GM12878 (cell line): Measurements from ENCODE around the gene REV3L. TPM values are rescaled to one million over a fixed set of nuclear protein-coding genes. Genes with fewer than 3 reads are reported as not detected.
A peak's percentile ranks its signal among the peaks of the same experiment; 100 is the strongest.

ENCODE experiments used
- ATAC-seq: fragments of 200-7000 bp; cut with Tn5 transposase; 3 replicates; pipeline ENCODE4 v1.9.1; 2020; ENCODE audit warnings: mild to moderate bottlenecking, moderate library complexity
- BruUV-seq: library from RNA; stranded (reverse); fragments of 400-500 nt; replicated peaks from 2 replicates; lab custom pipeline; 2021; lab: Mats Ljungman, UMichigan
- CTCF ChIA-PET: fragments of 300-600 bp; sonication (Branson Sonifier 250); formaldehyde crosslinking; extraction: SDS; loops from one replicate; lab custom pipeline; 2021; ENCODE audit warnings: inconsistent platforms; lab: Yijun Ruan, JAX
- POLR2A ChIA-PET: fragments of 350-600 bp; formaldehyde crosslinking; extraction: SDS; loops from one replicate; lab custom pipeline; 2021; ENCODE audit warnings: inconsistent platforms; lab: Charles Lee
- RAD21 ChIA-PET: fragments of 300-600 bp; sonication (Branson Sonifier 250); formaldehyde crosslinking; loops from one replicate; lab custom pipeline; 2023; ENCODE audit warnings: antibody characterized with exemption; ENCODE audit not compliant: unreplicated experiment; lab: Charles Lee
- SMC1A ChIA-PET: fragments of 300-600 bp; sonication (Branson Sonifier 250); formaldehyde crosslinking; loops from one replicate; lab custom pipeline; 2023; ENCODE audit not compliant: unreplicated experiment, uncharacterized antibody; lab: Charles Lee
- DNase-seq: peaks from one replicate; pipeline ENCODE4 v3.0.0-alpha.2; 2011; ENCODE audit warnings: low read depth, low spot score
- FAIRE-seq: peaks from 3 replicates; lab custom pipeline; 2011; peaks lifted over from hg19 to GRCh38; lab: Jason Lieb, UNC
- H2AFZ ChIP-seq: 2 replicates; pipeline ENCODE4 v1.6.0; 2011; ENCODE audit warnings: low read depth, low read length, control low read depth; ENCODE audit not compliant: control insufficient read depth
- H3K27ac ChIP-seq: 2 replicates; pipeline ENCODE4 v1.5.1; 2011; ENCODE audit warnings: control low read depth; ENCODE audit not compliant: control insufficient read depth, insufficient read depth
- H3K27me3 ChIP-seq, 2 experiments: replicated peaks in 1 of 2; 2 replicates each; pipeline versions ENCODE4 v1.6.0 to v1.6.1; 2011; ENCODE audit warnings: low read length in 1 of 2; ENCODE audit not compliant: control insufficient read depth in 2 of 2, insufficient read depth in 2 of 2
- H3K36me3 ChIP-seq, 2 experiments: 2 replicates each; pipeline ENCODE4 v1.5.1; 2011; ENCODE audit warnings: low read length in 1 of 2; ENCODE audit not compliant: control insufficient read depth in 2 of 2, insufficient read depth in 2 of 2
- H3K4me1 ChIP-seq: 2 replicates; pipeline ENCODE4 v1.6.1; 2011; ENCODE audit warnings: mild to moderate bottlenecking, low read length, moderate library complexity, mixed read lengths; ENCODE audit not compliant: control insufficient read depth, insufficient read depth
- H3K4me2 ChIP-seq: 2 replicates; pipeline ENCODE4 v1.6.0; 2011; ENCODE audit warnings: control low read depth; ENCODE audit not compliant: control insufficient read depth, insufficient read depth
- H3K4me3 ChIP-seq: fragments of 200-600 bp; sonication (generic); 2 replicates; pipeline ENCODE4 v1.5.1; 2016
- H3K79me2 ChIP-seq: 2 replicates; pipeline ENCODE4 v1.6.0; 2011; ENCODE audit warnings: low read length; ENCODE audit not compliant: control insufficient read depth, insufficient read depth
- H3K9ac ChIP-seq: 2 replicates; pipeline ENCODE4 v1.8.0; 2011; ENCODE audit warnings: low read length, control low read depth, mixed read lengths; ENCODE audit not compliant: control insufficient read depth, insufficient read depth
- H3K9me3 ChIP-seq: replicated peaks from 3 replicates; pipeline ENCODE4 v1.5.1; 2011; ENCODE audit warnings: mild to moderate bottlenecking, low read length; ENCODE audit not compliant: control insufficient read depth, insufficient read depth
- H4K20me1 ChIP-seq: 2 replicates; pipeline ENCODE4 v1.6.0; 2011; ENCODE audit not compliant: control insufficient read depth, insufficient read depth
- BCLAF1 ChIP-seq: fragments of 450-650 bp; IDR thresholded peaks from 2 replicates; pipeline ENCODE4 v1.6.1; 2017; ENCODE audit warnings: antibody characterized with exemption, mild to moderate bottlenecking, moderate library complexity
- CBX3 ChIP-seq: fragments of 200-600 bp; sonication (generic); IDR thresholded peaks from 2 replicates; pipeline ENCODE4 v1.6.1; 2016; ENCODE audit warnings: low read depth, borderline replicate concordance
- ETV6 ChIP-seq, 2 experiments: fragments of 450-650 bp in 1 of 2; IDR thresholded peaks in 1 of 2; conservative IDR thresholded peaks in 1 of 2; 2 replicates each; pipeline ENCODE4 v1.6.1; 2014; ENCODE audit warnings: antibody characterized with exemption in 1 of 2, borderline replicate concordance in 1 of 2, low read depth in 1 of 2, mild to moderate bottlenecking in 1 of 2, moderate library complexity in 1 of 2
- FOS ChIP-seq: IDR thresholded peaks from 3 replicates; pipeline ENCODE4 v1.6.1; 2011; ENCODE audit warnings: borderline replicate concordance; ENCODE audit not compliant: insufficient read length; ENCODE audit errors: extremely low read depth
- IKZF1 ChIP-seq: fragments of 450-650 bp; conservative IDR thresholded peaks from 2 replicates; pipeline ENCODE4 v1.6.1; 2017; ENCODE audit warnings: antibody characterized with exemption, mild to moderate bottlenecking
- JUND ChIP-seq: IDR thresholded peaks from 2 replicates; pipeline ENCODE4 v1.6.1; 2012; ENCODE audit warnings: low read depth, mild to moderate bottlenecking, low read length, improper control_type of control experiment, moderate library complexity
- MEF2B ChIP-seq: fragments of 450-650 bp; IDR thresholded peaks from 2 replicates; pipeline ENCODE4 v1.6.1; 2018; ENCODE audit warnings: mild to moderate bottlenecking, moderate library complexity; ENCODE audit not compliant: partially characterized antibody, poor library complexity, severe bottlenecking
- MYB ChIP-seq: fragments of 150-350 bp; IDR thresholded peaks from 2 replicates; pipeline ENCODE4 v1.6.1; 2014; ENCODE audit warnings: mild to moderate bottlenecking, low read depth, low read length, borderline replicate concordance
- RELA ChIP-seq: fragments of 450-650 bp; IDR thresholded peaks from 2 replicates; pipeline ENCODE4 v1.8.0; 2014; ENCODE audit warnings: borderline replicate concordance; ENCODE audit not compliant: partially characterized antibody
- SIX5 ChIP-seq: IDR thresholded peaks from 2 replicates; pipeline ENCODE4 v1.6.1; 2011; ENCODE audit warnings: mild to moderate bottlenecking, low read depth, low read length, moderate library complexity; ENCODE audit not compliant: severe bottlenecking
- SMAD1 ChIP-seq: fragments of 450-650 bp; IDR thresholded peaks from 2 replicates; pipeline ENCODE4 v1.6.1; 2018; ENCODE audit warnings: mild to moderate bottlenecking, low read depth; ENCODE audit not compliant: partially characterized antibody
- SMARCA5 ChIP-seq: fragments of 450-650 bp; IDR thresholded peaks from 2 replicates; pipeline ENCODE4 v1.6.1; 2017; ENCODE audit warnings: mild to moderate bottlenecking
- SPI1 ChIP-seq: IDR thresholded peaks from 2 replicates; pipeline ENCODE4 v1.6.1; 2011; ENCODE audit warnings: low read depth, mild to moderate bottlenecking, low read length, moderate library complexity, borderline replicate concordance; ENCODE audit not compliant: insufficient read depth
- TARDBP ChIP-seq: IDR thresholded peaks from 2 replicates; pipeline ENCODE4 v1.6.1; 2016; ENCODE audit warnings: borderline replicate concordance
- ZNF274 ChIP-seq: IDR thresholded peaks from one replicate; pipeline ENCODE4 v1.8.0; 2011; ENCODE audit not compliant: insufficient read length, insufficient read depth
- WGBS: methylation state at CpG from one replicate; pipeline ENCODE4 v1.1.6; 2016; ENCODE audit warnings: low lambda C conversion rate; ENCODE audit not compliant: insufficient replicate concordance, insufficient coverage; ENCODE audit errors: missing lambda C conversion rate; 5-methylcytosine and 5-hydroxymethylcytosine counted together
- in situ Hi-C: fragments of 300-500 bp; cut with MboI; formaldehyde crosslinking; loops from 9 replicates; pipeline ENCODE4 v1.14.3; 2018; ENCODE audit warnings: mixed read lengths
- intact Hi-C: fragments of 100-400 bp; cut with micrococcal nuclease; formaldehyde crosslinking; loops from one replicate; pipeline ENCODE4 v1.14.2; 2022; ENCODE audit not compliant: unreplicated experiment
- polyA plus RNA-seq, 11 experiments: library from polyadenylated mRNA; depleted of rRNA in 4 of 11; unstranded in 6 of 11; stranded (reverse) in 5 of 11; fragments of >200 nt; fragmentation: Nextera tagmentation in 4 of 11; fragmentation: Illumina TruSeq in 1 of 11; extraction: Ambion mirVana in 4 of 11; extraction: Trizol in 1 of 11; gene quantifications; 1 replicate in 1 of 11; 2 replicates in 10 of 11; pipeline versions ENCODE4 v1.2.1 to v1.2.3, GENCODE V29; 2011 to 2016; ENCODE audit warnings: inconsistent platforms in 2 of 11, missing spikeins in 2 of 11, low read depth in 1 of 11
- total RNA-seq, 4 experiments: library from RNA; depleted of rRNA in 3 of 4; stranded (reverse); fragments of >200 nt in 3 of 4; fragmentation: Illumina TruSeq in 1 of 4; extraction: Trizol in 1 of 4; gene quantifications; 2 replicates each; pipeline versions ENCODE4 v1.2.1 to v1.2.3, GENCODE V29; 2013 to 2021
- TF ChIP-seq, protein P1 (sequence below): fragments of 150-350 bp; IDR thresholded peaks from 2 replicates; pipeline ENCODE4 v1.6.1; 2014; ENCODE audit warnings: mild to moderate bottlenecking, low read depth, low read length
- TF ChIP-seq, protein P2 (sequence below): IDR thresholded peaks from 2 replicates; pipeline ENCODE4 v1.6.1; 2012; ENCODE audit warnings: low read depth, low read length, improper control_type of control experiment

REV3L gene
- total and polyA plus RNA-seq, 10 of the 15 experiments (the other 5 are each of a cell fraction or from before 2014, with no cell fraction given): 7.6 to 33.6 (median 21.5) TPM

GRCh38 chr6:111265842-111266241, 217.2 kb downstream of the REV3L start (continued):
- TF ChIP-seq BCLAF1 (no peak), CBX3 (no peak), JUND (no peak), SMARCA5 (no peak), SMAD1 (no peak)
- TF ChIP-seq, all 136 proteins: peak for 0

DNA sequence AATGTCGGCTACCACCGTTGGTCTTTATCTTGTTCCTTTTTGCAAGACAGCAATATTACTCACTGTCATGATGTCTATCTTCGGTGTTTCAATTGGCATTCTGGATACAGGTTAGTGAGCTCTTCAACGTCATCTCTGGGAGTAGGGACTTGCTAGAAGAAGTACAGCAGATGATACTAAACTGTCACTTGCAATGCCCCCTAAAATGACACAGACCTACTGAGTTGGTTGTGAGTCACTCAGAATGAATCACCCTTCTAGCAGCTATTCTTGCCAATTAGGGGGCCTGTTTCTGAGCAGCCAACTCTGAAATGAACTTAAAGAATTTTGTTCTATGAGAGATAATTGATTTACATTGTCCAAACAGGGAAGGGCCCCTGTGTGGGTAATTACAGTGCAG, 219.2 kb downstream of the REV3L start:
- Histone ChIP-seq H4K20me1 (no peaks in the 10 kb centered on the region), H3K36me3 (peaks cover 4 to 18% of the 10 kb centered on the region in 2 experiments; a peak in 3 of 4 replicates), H3K4me3 (no peak overlapping the region), H3K9ac (no peak overlapping the region), H3K79me2 (peaks cover 36% of the 10 kb centered on the region), H3K9me3 (peaks cover 3% of the 10 kb centered on the region; the same call in 2 of the 3 replicates), H3K27me3 (no peaks in the 10 kb centered on the region), H3K27ac (no peak overlapping the region), H3K4me2 (0 out of 2 replicates have a peak overlapping the region, but pooled peaks have one; percentile 22), H3K4me1 (peaks cover 5% of the 10 kb centered on the region), H2AFZ (no peak overlapping the region)
- in situ Hi-C loops: loop anchor here (5.0 kb wide), 1 partner anchor 213 kb away; no protein-coding TSS in a partner anchor
- ChIA-PET CTCF (interaction anchor here (3.3 kb wide), 1 partner anchor 215 kb away, joined by 22 read pairs; no protein-coding TSS in a partner anchor), POLR2A (interaction anchor here (0.6 to 1.0 kb wide), 2 partner anchors 30 to 60 kb away, joined by 3 to 5 read pairs; no protein-coding TSS in a partner anchor), RAD21 (interaction anchor here (4.6 kb wide), 1 partner anchor 214 kb away, joined by 31 read pairs; no protein-coding TSS in a partner anchor), SMC1A (interaction anchor here (0.8 to 3.2 kb wide), 2 partner anchors 109 to 215 kb away, joined by 3 to 27 read pairs; no protein-coding TSS in a partner anchor)
- 96% methylated on average over 4 of the region's 4 CpGs for WGBS
- no peak for FAIRE-seq
- no peak for DNase-seq
- intact Hi-C loops: no loop called here
- ATAC-seq: no peak
- no TSS peak for BruUV-seq
- TF ChIP-seq ETV6 (conservative IDR thresholded peaks at IDR 0.05 in 1 of 2, IDR thresholded peaks at IDR 0.05 in 1 of 2; ENCODE audit: borderline replicate concordance in 1 of 2, low read depth in 1 of 2): no peak
- TF ChIP-seq RELA: no peak
- TF ChIP-seq SPI1: no peak
- no peak for TF ChIP-seq TARDBP
- no peak for TF ChIP-seq MEF2B
- TF ChIP-seq IKZF1: no peak
- TF ChIP-seq ZNF274: no peak
- no peak for TF ChIP-seq SIX5
- TF ChIP-seq, protein P1, sequence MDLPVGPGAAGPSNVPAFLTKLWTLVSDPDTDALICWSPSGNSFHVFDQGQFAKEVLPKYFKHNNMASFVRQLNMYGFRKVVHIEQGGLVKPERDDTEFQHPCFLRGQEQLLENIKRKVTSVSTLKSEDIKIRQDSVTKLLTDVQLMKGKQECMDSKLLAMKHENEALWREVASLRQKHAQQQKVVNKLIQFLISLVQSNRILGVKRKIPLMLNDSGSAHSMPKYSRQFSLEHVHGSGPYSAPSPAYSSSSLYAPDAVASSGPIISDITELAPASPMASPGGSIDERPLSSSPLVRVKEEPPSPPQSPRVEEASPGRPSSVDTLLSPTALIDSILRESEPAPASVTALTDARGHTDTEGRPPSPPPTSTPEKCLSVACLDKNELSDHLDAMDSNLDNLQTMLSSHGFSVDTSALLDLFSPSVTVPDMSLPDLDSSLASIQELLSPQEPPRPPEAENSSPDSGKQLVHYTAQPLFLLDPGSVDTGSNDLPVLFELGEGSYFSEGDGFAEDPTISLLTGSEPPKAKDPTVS: no peak
- no peak for TF ChIP-seq FOS
- TF ChIP-seq, protein P2, sequence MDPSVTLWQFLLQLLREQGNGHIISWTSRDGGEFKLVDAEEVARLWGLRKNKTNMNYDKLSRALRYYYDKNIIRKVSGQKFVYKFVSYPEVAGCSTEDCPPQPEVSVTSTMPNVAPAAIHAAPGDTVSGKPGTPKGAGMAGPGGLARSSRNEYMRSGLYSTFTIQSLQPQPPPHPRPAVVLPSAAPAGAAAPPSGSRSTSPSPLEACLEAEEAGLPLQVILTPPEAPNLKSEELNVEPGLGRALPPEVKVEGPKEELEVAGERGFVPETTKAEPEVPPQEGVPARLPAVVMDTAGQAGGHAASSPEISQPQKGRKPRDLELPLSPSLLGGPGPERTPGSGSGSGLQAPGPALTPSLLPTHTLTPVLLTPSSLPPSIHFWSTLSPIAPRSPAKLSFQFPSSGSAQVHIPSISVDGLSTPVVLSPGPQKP: no peak
- TF ChIP-seq MYB: no peak
